Stimulated activated CD4-positive, alpha-beta T cell treated with anti-CD3 and anti-CD28 coated beads, Interleukin-1b, Interleukin-23, amount 100 ng/mL, for 24 hours (primary cell): Measurements from ENCODE around the gene TRIP6.
"Not testable (repeated sequence)": the region's sequence is repeated elsewhere in the genome, so short reads cannot be mapped to it uniquely, and the experiment has no call there.

Experiments used
- DNase-seq, 4 experiments: peaks; one replicate each; pipeline ENCODE4 v3.0.0-alpha.2; 2020; ENCODE audit warnings: low read depth in 4 of 4, low spot score in 1 of 4

TRIP6 gene

DNA sequence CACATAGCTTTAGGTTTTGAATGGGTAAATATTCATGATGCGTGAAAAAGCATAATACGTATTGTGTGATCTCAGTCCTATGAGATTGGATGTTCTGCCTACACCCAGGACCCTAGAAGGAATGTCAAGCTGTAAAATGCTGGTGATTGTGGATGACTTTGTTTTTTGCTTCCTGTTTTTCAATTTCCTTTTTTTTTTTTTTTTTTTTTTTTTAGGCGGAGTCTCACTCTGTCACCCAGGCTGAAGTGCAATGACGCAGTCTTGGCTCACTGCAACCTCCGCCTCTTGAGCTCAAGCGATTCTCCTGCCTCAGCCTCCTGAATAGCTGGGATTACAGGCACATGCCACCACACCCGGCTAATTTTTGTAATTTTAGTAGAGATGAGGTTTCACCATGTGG, 43.3 kb downstream of the TRIP6 start:
- DNase-seq = not testable (repeated sequence)

DNA sequence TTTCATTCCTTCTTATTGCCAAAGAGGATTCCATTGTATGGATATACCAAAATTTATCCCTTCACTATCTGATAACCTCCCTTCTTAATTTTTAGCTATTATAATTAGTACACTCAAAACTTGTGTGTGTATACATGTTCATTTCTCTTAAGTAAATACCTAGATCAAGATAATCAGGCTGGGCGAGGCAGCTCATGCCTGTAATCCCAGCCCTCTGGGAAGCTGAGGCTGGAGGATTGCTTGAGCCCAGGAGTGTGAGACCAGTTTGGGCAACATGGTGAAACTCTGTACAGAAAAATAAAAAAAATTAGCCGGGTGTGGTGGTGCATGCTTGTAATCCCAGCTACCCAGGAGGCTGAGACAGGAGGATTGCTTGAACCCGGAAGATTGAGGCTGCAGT, 44.3 kb downstream of the TRIP6 start:
- no peak for DNase-seq

DNA sequence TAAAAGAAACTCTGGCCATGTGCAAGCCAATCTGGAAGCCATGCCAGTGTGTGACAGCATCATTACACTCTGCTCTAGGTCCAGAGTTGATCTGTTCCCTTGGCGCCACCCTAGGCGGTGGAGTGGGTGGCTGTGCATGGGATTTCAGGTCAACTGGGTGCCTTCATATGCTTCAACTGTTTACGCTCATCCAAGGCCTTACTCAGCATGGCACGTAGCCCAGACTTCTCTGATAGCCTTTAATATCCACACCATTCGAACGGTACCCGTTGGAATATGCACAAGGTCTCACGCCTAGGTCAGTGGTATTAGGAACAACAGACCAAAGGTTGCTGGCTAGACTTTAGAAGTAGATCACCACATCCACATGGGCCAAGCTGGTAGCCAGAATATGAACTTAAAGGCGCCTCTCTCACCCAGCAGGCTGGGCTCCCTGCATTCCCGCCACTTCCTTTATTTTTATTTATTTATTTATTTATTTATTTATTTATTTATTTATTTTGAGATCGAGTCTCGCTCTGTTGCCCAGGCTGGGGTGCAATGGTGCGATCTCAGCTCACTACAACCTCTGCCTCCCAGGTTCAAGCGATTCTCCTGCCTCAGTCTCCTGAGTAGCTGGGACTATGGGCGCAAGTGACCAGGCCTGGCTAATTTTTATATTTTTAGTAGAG, 47.2 kb downstream of the TRIP6 start:
- DNase-seq = no peak

DNA sequence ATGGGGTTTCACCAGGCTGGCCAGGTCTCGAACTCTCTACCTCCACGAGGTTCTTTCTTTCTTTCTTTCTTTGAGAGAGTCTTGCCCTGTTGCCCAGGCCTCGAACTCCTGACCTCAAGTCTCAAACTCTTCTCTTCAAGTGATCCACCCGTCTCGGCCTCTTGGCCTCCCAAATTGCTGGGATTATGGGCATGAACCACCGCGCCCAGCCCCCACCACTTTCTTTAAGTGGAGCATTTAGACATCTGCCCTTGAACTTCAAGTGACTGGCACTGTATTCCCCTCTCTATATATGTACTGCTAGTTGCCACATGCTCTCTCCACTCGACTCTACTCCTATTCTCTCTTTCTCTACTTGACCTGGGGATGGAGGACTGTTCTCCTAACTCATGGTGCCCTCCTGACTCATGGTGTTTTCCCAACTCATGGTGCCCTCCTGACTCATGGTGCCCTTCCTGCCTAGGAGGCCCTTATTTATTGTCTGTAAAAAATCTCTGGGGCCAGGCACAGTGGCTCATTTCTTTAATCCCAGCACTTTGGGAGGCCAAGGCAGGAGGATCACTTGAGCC, 47.8 kb downstream of the TRIP6 start:
- DNase-seq = no peak

DNA sequence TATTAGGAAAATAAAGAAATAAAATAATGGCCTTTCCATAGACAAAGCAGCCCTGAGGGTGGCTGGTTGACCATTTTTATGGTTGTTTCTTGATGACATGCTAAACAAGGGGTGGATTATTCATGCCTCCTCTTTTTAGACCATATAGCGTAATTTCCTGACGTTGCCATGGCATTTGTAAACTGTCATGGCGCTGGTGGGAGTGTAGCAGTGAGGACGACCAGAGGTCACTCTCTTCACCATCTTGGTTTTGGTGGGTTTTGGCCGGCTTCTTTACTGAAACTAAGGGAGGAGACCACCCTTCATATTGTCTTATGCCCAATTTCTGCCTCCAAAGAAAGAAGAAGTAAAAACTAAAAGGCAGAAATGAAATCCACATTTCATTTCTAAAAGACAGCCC, 52.1 kb downstream of the TRIP6 start:
- not testable (repeated sequence) for DNase-seq

DNA sequence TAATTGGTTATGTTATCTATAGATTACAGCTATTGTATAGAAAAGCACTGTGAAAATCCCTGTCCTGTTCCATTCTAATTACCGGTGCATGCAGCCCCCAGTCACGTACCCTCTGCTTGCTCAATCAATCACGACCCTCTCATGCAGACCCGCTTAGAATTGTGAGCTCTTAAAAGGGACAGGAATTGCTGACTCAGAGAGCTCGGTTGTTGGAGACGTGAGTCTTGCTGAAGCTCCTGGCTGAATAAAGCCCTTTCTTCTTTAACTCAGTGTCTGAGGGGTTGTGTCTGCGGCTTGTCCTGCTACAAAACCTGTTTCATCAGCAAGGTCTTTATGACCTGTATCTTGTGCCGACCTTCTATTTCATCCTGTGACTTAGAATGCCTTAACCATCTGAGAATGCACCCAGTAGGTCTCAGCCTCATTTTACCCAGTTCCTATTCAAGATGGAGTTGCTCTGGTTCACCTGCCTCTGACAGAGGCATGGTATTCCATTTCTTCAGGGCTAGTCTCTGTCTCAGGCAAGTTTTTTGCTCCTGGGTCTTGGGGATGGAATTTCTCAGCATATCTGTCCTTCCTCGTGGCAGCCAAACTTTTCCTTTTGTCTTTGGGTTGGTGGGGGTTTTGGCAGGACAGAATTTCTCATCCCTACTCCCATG, 52.7 kb downstream of the TRIP6 start:
- DNase-seq = not testable (repeated sequence)

DNA sequence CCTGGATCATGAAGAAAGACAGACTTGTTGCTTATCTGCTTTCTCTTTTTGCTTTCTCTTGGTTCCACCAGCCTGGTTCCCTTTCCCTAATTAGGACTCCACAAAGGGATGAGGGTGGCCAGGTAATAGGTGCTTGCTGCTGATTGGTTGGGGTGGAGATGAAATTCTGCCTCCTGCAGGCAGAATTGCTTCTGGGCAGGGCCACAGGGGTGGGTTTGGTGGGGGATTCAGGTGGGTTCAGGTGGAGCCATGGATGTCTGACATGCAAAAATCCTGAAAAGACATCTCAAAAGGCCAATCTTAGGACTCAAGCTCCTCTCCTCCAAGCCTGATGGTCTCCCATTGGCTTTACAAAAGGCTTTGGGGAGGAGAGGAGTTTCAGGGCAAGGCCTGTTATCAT, 53.9 kb downstream of the TRIP6 start:
- DNase-seq = no peak
